Measurements from ENCODE around the gene CEP83.

DNA sequence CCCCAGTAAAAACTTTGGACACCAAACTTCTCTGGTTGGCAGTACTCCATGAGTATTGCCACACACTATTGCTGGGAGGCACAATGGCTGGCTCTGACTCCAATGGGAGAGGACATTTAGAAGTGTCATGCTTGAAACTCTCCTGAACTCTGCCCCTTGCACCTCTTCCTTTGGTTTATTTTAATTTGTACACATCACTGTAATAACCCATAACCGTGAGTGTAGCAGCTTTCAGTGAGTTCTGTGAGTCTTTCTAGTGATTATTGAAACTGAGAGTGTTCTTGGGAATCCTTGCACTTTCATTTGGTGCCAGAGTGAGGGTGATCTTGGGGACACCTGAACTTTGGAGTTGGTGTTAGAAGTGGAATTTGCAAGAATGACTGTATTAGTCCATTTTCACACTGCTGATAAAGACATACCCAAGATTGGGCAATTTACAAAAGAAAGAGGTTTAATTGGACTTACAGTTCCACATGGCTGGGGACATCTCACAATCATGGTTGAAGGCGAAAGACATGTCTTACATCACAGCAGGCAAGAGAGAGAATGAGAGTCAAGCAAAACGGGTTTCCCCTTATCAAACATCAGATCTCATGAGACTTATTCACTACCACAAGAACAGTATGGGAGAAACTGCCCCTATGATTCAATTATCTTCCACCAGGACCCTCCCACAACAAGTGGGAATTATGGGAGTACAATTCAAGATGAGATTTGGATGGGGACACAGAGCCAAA, 41.3 kb upstream of the CEP83 start:
- TF ChIP-seq EZH2 (IDR thresholded peaks at IDR 0.05; ENCODE audit: insufficient read depth, poor library complexity, severe bottlenecking) (no peak), EZH2phosphoT487 (IDR thresholded peaks at IDR 0.05; ENCODE audit: insufficient read depth, low read depth) (no peak)
